GM19324 (cell line): ENCODE data around the gene ASB5.
A peak's percentile ranks its signal among the peaks of the same experiment; 100 is the strongest.
"Not testable (repeated sequence)": the region's sequence is repeated elsewhere in the genome, so short reads cannot be mapped to it uniquely, and the experiment has no call there.

ENCODE experiments used
- ATAC-seq: cut with Tn5 transposase; IDR thresholded peaks from one replicate; pipeline ENCODE4 v1.9.1; 2021; ENCODE audit warnings: mild to moderate bottlenecking, moderate library complexity; ENCODE audit not compliant: unreplicated experiment, low FRiP score

Gene ASB5

GRCh38 chr4:176268963-176269362, at the start of gene ASB5:
Gene ASB5 (minus strand): TSS chr4:176269222. CDS start chr4:176269108, 114 bp downstream.
- no peak for ATAC-seq

GRCh38 chr4:176313596-176314336, 44.7 kb upstream of the ASB5 start:
- ATAC-seq = no peak

- ATAC-seq = no peak
Measured at GRCh38 chr4:176309772-176310171, 40.8 kb upstream of the ASB5 start.

GRCh38 chr4:176309046-176309445, 40.0 kb upstream of the ASB5 start:
- peak; percentile 100 for ATAC-seq

GRCh38 chr4:176308441-176308840, 39.4 kb upstream of the ASB5 start:
- peak; percentile 41 for ATAC-seq

GRCh38 chr4:176307666-176307930, 38.6 kb upstream of the ASB5 start:
- no peak for ATAC-seq

GRCh38 chr4:176306837-176307665, 38.0 kb upstream of the ASB5 start:
- no peak for ATAC-seq

- ATAC-seq = no peak
Measured at GRCh38 chr4:176303938-176304337, 34.9 kb upstream of the ASB5 start.

GRCh38 chr4:176302283-176303275, 33.6 kb upstream of the ASB5 start:
- ATAC-seq = no peak

GRCh38 chr4:176300565-176300964, 31.5 kb upstream of the ASB5 start:
- ATAC-seq = no peak

GRCh38 chr4:176300036-176300435, 31.0 kb upstream of the ASB5 start:
- no peak for ATAC-seq

- no peak for ATAC-seq
Measured at GRCh38 chr4:176298664-176299063, 29.6 kb upstream of the ASB5 start.

GRCh38 chr4:176295907-176296306, 26.9 kb upstream of the ASB5 start:
- ATAC-seq = not testable (repeated sequence)

GRCh38 chr4:176293660-176294059, 24.6 kb upstream of the ASB5 start:
- ATAC-seq = no peak

GRCh38 chr4:176292920-176293319, 23.9 kb upstream of the ASB5 start:
- no peak for ATAC-seq

- no peak for ATAC-seq
Measured at GRCh38 chr4:176291748-176292147, 22.7 kb upstream of the ASB5 start.

- ATAC-seq = no peak
Measured at GRCh38 chr4:176290520-176290919, 21.5 kb upstream of the ASB5 start.

- ATAC-seq = no peak
Measured at GRCh38 chr4:176289561-176289960, 20.5 kb upstream of the ASB5 start.

- no peak for ATAC-seq
Measured at GRCh38 chr4:176288020-176288419, 19.0 kb upstream of the ASB5 start.

GRCh38 chr4:176287546-176287945, 18.5 kb upstream of the ASB5 start:
- no peak for ATAC-seq

GRCh38 chr4:176286728-176287127, 17.7 kb upstream of the ASB5 start:
- no peak for ATAC-seq
